ENCODE measurements around the gene TSPAN10.
"Not testable (repeated sequence)": the region's sequence is repeated elsewhere in the genome, so short reads cannot be mapped to it uniquely, and the experiment has no call there.

The TSPAN10 gene

GRCh38 chr17:81636505-81637288 lies at the start of gene TSPAN10, which contains the start of gene NPLOC4:
TSPAN10 (plus strand) TSS chr17:81637196; CDS start chr17:81642413, 5,217 bp downstream.
NPLOC4 (minus strand) TSS chr17:81637112; CDS start chr17:81636930, 182 bp downstream.
- peak; percentile 70 for DNase-seq

GRCh38 chr17:81589612-81590011 lies 47.4 kb upstream of the TSPAN10 start:
- no peak for DNase-seq

- DNase-seq, result no peak
These were observed 46.9 kb upstream of the TSPAN10 start for GRCh38 chr17:81590121-81590520.

- DNase-seq, result no peak
These were observed 45.0 kb upstream of the TSPAN10 start for GRCh38 chr17:81591971-81592370.

- no peak for DNase-seq
These were observed 43.7 kb upstream of the TSPAN10 start for GRCh38 chr17:81593105-81593871.

- no peak for DNase-seq
These were observed 37.1 kb upstream of the TSPAN10 start for GRCh38 chr17:81599719-81600486.

- DNase-seq, result peak; percentile 52
These were observed 35.4 kb upstream of the TSPAN10 start for GRCh38 chr17:81601525-81602120.

- no peak for DNase-seq
These were observed 33.0 kb upstream of the TSPAN10 start for GRCh38 chr17:81603846-81604610.

GRCh38 chr17:81607431-81607830 lies 29.6 kb upstream of the TSPAN10 start:
- no peak for DNase-seq

- DNase-seq, result no peak
These were observed 28.9 kb upstream of the TSPAN10 start for GRCh38 chr17:81608082-81608481.

- no peak for DNase-seq
These were observed 28.4 kb upstream of the TSPAN10 start for GRCh38 chr17:81608605-81609004.

GRCh38 chr17:81609541-81610311 lies 27.3 kb upstream of the TSPAN10 start:
- DNase-seq, result no peak

- no peak for DNase-seq
These were observed 24.6 kb upstream of the TSPAN10 start for GRCh38 chr17:81612172-81612970.

- DNase-seq, result no peak
These were observed 21.5 kb upstream of the TSPAN10 start for GRCh38 chr17:81615401-81615930.

- DNase-seq, result no peak
These were observed 20.1 kb upstream of the TSPAN10 start for GRCh38 chr17:81616877-81617276.

- not testable (repeated sequence) for DNase-seq
These were observed 18.7 kb upstream of the TSPAN10 start for GRCh38 chr17:81618307-81618706.

GRCh38 chr17:81621494-81622130 lies 15.4 kb upstream of the TSPAN10 start:
- DNase-seq, result no peak

- DNase-seq, result no peak
These were observed 6.7 kb upstream of the TSPAN10 start for GRCh38 chr17:81630274-81630673.

GRCh38 chr17:81631482-81631881 lies 5.5 kb upstream of the TSPAN10 start:
- no peak for DNase-seq

GRCh38 chr17:81635431-81635830 lies 1.6 kb upstream of the TSPAN10 start:
- no peak for DNase-seq
